Right lung (tissue), 5 donors: ENCODE measurements around the gene RNF151. TPM values are rescaled to one million over a fixed set of nuclear protein-coding genes. Genes with fewer than 3 reads are reported as not detected.

Experiments
- DNase-seq, 2 donors: peaks; one replicate each; pipeline ENCODE4 v3.0.0-alpha.2; 2013
- polyA plus RNA-seq, 5 donors: library from polyadenylated mRNA; unstranded; fragments of 120-200 nt; gene quantifications; one replicate each; pipeline versions ENCODE4 v1.2.1 to v1.2.3, GENCODE V29; 2013; ENCODE audit warnings: inconsistent platforms in 1 of 5, low replicate concordance in 1 of 5; ENCODE audit not compliant: insufficient read length in 5 of 5, insufficient read depth in 1 of 5

Gene RNF151
- polyA plus RNA-seq, 5 donors: 0.13 TPM; not detected in 4

GRCh38 chr16:1991588-1991947, 24.9 kb downstream of the RNF151 start:
- no peak for DNase-seq

DNA sequence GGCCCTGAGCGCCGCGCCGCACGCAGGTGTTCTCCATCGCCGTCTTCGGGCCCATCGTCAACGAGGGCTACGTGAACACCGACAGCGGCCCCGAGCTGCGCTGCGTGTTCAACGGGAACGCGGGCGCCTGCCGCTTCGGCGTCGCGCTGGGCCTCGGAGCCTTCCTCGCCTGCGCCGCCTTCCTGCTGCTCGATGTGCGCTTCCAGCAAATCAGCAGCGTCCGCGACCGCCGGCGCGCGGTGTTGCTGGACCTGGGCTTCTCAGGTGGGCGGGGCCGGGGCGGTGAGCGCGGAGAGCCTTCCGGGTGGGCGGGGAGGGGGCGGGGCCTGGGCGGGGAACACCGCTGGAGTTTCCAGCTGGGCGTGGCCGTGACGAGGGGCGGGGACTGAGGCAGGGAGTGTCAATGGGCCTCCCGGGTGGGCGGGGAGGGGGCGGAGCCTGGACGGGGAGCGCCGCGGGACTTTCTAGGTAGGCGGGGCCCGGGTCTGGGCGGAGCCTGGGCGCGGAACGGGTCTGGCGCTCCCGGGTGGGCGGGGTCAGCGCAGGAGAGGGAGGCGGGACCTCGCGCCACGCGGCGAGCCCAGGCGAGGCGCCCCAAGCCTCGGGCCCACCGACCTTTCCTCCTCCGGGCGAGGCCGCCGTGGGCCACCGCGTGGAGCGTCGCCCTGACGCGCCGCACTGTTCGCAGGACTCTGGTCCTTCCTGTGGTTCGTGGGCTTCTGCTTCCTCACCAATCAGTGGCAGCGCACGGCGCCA, 25.5 kb downstream of the RNF151 start:
- DNase-seq: peak; percentile 69 to 70

- no peak for DNase-seq
Measured at GRCh38 chr16:1992704-1993317, 26.2 kb downstream of the RNF151 start.

- DNase-seq: no peak
Measured at GRCh38 chr16:1993731-1994131, 27.1 kb downstream of the RNF151 start.

DNA sequence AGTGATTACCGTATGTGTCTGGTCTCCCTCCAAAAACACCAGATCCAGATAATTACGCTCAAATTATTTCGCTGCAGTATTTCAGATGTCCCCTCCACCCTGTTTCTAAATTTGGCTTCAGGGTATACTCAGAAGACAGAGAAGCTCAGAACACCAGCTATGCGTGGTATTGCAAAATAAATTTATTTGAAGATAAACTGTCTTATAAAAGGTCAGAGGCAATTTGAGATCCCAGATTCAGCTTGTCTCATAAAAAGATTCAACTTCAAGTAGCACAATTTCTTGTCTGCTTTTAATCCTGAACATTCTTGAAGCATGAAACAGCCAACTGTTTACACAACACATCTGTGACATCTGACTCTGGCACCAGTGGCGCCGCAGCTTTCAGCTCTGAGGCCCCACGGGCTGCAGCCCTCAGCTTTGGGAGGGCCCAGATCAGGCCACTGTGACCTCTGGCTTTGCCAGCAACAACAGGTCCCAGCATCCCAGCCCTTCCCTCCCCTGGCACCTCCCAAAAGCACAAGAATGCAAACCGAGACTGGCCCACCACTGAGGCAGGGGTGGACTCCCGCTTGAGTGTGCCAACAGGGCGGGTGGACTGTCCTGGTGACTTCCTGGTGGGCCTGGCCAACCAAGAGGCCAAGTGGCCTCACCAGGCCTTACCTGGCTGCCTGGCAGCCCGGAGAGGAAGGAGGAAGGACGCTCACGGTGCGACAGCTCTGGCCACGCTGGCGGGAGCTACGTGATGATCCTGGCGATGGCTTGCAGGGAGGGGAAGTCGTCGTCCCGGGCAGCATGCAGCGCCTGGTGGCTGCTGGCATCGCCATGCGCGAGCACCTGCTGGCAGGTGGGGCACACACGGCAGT, 31.1 kb downstream of the RNF151 start:
- DNase-seq: peak in 1 of 2 donors; percentile 66

DNA sequence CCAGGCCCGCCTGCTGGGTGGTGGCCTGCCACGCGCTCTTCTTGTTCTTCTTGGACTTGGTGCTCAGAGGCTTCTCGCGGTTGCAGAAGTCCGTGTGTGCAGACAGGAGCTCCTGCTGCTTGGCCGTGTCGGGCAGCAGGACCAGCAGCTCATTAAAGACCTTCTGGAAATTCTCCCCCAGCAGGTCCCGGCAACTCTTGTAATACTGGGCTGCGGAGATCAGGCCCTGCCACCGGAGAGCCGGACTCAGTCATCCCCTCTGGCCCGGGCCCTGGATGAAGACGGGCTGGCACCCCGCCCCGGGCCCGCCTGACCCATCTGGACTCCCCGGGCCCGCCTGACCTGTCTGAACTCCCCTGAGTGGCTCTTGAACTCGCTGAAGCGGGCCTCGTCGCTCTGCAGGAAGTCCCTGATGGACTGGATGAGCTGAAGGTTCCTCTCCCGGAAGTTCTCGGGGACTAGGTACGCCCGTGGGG, 31.7 kb downstream of the RNF151 start:
- no peak for DNase-seq

GRCh38 chr16:1998852-1999801, 32.5 kb downstream of the RNF151 start:
- no peak for DNase-seq

DNA sequence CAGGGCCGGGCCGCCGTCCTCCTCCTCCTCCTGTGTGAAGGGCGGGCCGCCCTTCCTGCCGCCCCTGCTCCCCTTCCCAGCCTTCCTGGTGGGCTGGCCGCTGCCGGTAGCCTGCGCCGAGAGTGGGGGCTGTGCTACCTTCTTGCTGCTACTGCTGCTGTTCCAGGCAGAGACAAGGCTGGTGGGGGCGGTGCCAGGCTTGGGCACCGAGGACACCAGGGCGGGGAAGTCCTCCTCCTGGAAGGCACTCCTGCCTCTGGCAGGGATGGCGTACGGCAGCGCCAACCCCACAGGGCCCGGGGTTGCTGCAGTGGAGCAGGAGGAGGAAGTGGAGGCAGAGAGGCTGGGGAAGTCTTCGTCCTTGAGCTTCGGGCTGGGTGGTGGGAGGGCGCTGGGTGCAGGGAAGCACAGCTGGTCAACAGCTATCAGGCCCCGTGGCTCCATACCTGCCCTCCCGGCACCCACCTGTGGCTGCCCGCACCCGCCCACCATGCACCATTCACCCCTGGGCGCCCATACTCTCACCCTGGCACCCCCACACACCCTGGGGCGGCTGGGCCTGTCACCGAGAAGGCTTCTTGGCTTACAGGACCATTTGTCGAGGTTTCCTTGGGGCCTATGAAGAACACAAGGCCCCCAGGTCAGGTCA, 33.3 kb downstream of the RNF151 start:
- DNase-seq: no peak

GRCh38 chr16:2001035-2001434, 34.4 kb downstream of the RNF151 start:
- no peak for DNase-seq

DNA sequence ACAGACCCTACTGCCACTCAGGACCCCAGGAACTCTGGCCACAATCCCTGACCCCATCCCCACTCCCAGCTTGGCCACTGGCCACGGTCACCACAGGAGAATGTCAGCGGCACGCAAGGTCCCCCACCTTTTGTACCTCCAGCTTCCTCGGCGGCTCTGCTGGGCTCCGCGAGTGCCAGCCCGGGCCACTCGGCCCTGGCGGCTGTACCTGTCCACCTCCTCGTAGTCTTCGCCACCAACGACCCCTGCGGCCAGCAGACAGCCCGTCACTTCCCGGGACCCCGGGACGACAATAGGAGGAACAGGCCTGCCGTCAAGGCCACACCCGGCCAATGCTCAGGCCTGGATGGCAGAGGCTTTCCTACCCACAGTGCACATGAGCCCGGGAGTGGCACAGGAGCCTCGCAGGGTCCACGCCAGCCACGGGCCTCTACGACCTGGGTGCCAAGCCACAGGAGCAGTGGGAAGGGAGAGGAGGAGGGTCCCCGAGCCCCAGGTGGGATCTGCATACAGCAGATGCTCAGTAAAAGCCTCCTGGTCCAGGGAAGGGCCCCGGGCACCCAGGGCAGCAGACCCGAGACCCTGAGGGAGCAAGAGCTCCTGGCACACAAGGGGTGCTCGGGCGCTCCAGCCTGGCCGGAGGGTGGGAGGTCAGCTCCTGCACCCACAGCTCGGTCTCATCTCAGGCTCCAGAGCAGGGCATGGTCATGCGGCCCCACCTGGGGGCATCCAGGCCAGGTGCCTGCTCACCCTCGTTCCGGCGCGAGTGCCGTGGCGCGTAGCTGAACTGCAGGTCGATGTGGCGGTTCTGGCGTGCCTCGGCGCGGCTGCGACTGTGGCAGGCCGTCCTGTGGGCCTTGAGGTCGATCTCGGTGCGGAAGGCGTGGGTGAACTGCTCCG, 35.0 kb downstream of the RNF151 start:
- DNase-seq: no peak

GRCh38 chr16:2002406-2003230, 36.0 kb downstream of the RNF151 start:
- no peak for DNase-seq

- no peak for DNase-seq
Measured at GRCh38 chr16:2003231-2003826, 36.7 kb downstream of the RNF151 start.

DNA sequence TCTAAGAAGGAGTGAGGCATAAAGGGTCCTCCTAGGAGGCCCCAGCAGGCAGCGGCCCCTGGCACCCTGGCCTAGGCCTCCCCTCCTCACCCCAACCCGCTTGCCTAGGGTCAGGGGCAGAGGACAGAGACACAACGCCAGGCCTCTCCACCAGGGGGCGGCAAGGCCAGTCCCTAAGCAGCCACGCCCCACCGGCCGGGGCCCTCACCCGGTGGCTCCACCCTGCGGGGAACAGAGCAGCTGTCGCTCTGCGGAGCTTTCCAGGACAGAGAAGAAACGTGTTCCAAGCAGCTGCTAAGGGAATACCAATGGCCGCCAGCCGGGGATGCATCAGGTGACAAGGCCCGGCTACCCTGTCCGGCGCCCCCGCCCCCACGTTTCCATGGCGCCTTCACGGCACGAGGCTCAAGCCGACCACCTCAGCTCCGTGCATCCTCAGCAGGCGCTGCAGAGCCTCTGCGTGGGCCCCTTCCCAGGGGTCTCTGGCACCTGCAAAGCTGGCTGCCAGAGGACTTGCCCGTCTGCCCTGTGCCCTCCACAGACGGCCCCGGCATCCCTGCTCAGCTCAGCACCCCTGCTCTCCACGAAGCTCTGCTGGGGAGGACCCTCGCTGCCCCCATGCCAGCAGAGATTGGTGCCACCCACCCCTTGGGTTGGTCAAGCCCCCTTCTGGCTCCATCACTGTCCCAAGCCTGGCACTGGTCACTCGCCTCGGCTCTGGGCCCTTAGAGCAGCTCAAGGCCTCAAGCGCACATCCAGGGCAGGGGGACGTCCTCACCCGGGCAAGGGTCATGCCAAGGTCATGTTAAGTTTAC, 37.4 kb downstream of the RNF151 start:
- peak; percentile 75 to 77 for DNase-seq

- no peak for DNase-seq
Measured at GRCh38 chr16:2004795-2005517, 38.3 kb downstream of the RNF151 start.

- no peak for DNase-seq
Measured at GRCh38 chr16:2005646-2006045, 39.0 kb downstream of the RNF151 start.

- DNase-seq: no peak
Measured at GRCh38 chr16:2006317-2006716, 39.7 kb downstream of the RNF151 start.
